ENCODE measurements around the gene SF3A2.

Gene SF3A2

GRCh38 chr19:2242092-2242537 lies 5.5 kb downstream of the SF3A2 start:
- H4K20me1 ChIP-seq (ENCODE audit: low read depth, low read length): peaks cover 8% of the 10 kb centered on the region; the same call in 1 of the 2 replicates
- no peak overlapping the region for H3K27ac ChIP-seq (ENCODE audit: low read depth, low read length)
- no peaks in the 10 kb centered on the region for H3F3A ChIP-seq (ENCODE audit: insufficient read depth)
- no peak for TF ChIP-seq CTCF (IDR thresholded peaks at IDR 0.05; ENCODE audit: insufficient read depth, low read length, poor library complexity, severe bottlenecking)
- TF ChIP-seq EZH2phosphoT487 (conservative IDR thresholded peaks at IDR 0.05; ENCODE audit: low read length): no peak
- no peaks in the 10 kb centered on the region for H3K36me3 ChIP-seq (ENCODE audit: low read length)
- H3K27me3 ChIP-seq (ENCODE audit: low read length): no peaks in the 10 kb centered on the region
- H3K9me3 ChIP-seq (ENCODE audit: insufficient read depth, low read length): no peaks in the 10 kb centered on the region
- H2AFZ ChIP-seq (ENCODE audit: low read depth, low read length, severe bottlenecking): no peak overlapping the region
- no peaks in the 10 kb centered on the region for H3K9me2 ChIP-seq (replicated peaks; ENCODE audit: insufficient read depth, low read length)
- H3K79me2 ChIP-seq (ENCODE audit: insufficient read depth, low read length): peaks cover 66% of the 10 kb centered on the region
- H3K9ac ChIP-seq (ENCODE audit: low read length): no peak overlapping the region
- H3K4me2 ChIP-seq (ENCODE audit: low read depth, low read length, poor library complexity, severe bottlenecking): no peak overlapping the region
- H3K4me3 ChIP-seq (ENCODE audit: insufficient read depth, low read length, poor library complexity, severe bottlenecking): no peak overlapping the region

DNA sequence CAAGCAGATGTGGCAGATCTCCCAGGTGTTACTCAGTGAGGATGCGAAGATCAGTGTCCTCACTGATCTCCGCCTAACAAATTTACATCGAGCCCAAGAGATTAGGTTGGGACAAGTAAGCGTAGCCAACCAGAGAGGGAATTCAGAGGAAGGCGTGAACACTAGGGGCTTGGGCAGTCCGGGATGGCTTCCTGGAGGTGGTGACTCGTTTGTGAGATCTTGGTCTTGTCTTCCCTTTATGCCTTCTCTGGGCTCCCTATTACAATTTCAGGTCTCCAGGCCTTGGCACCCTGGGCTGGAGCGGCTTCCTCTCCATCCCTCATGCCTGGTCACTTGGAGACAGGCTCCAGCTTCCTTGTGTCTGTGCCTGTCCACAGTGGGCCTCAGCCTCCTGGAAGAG lies 6.2 kb downstream of the SF3A2 start:
- H3K36me3 ChIP-seq (ENCODE audit: low read length): no peaks in the 10 kb centered on the region
- H3K4me3 ChIP-seq (ENCODE audit: insufficient read depth, low read length, poor library complexity, severe bottlenecking): no peak overlapping the region
- no peaks in the 10 kb centered on the region for H3F3A ChIP-seq (ENCODE audit: insufficient read depth)
- peaks cover 8% of the 10 kb centered on the region; the same call in 1 of the 2 replicates for H4K20me1 ChIP-seq (ENCODE audit: low read depth, low read length)
- peaks cover 59% of the 10 kb centered on the region for H3K79me2 ChIP-seq (ENCODE audit: insufficient read depth, low read length)
- no peak overlapping the region for H2AFZ ChIP-seq (ENCODE audit: low read depth, low read length, severe bottlenecking)
- H3K4me2 ChIP-seq (ENCODE audit: low read depth, low read length, poor library complexity, severe bottlenecking): no peak overlapping the region
- no peak overlapping the region for H3K9ac ChIP-seq (ENCODE audit: low read length)
- H3K9me2 ChIP-seq (replicated peaks; ENCODE audit: insufficient read depth, low read length): no peaks in the 10 kb centered on the region
- TF ChIP-seq EZH2phosphoT487 (conservative IDR thresholded peaks at IDR 0.05; ENCODE audit: low read length) (no peak), CTCF (IDR thresholded peaks at IDR 0.05; ENCODE audit: insufficient read depth, low read length, poor library complexity, severe bottlenecking) (no peak)
- no peak overlapping the region for H3K27ac ChIP-seq (ENCODE audit: low read depth, low read length)
- H3K9me3 ChIP-seq (ENCODE audit: insufficient read depth, low read length): no peaks in the 10 kb centered on the region
- no peaks in the 10 kb centered on the region for H3K27me3 ChIP-seq (ENCODE audit: low read length)

- Histone ChIP-seq H3K27ac (ENCODE audit: low read depth, low read length) (no peak overlapping the region), H4K20me1 (ENCODE audit: low read depth, low read length) (peaks cover 8% of the 10 kb centered on the region; the same call in 1 of the 2 replicates), H3K9me3 (ENCODE audit: insufficient read depth, low read length) (no peaks in the 10 kb centered on the region), H3K9me2 (replicated peaks; ENCODE audit: insufficient read depth, low read length) (no peaks in the 10 kb centered on the region), H3K36me3 (ENCODE audit: low read length) (no peaks in the 10 kb centered on the region), H3K79me2 (ENCODE audit: insufficient read depth, low read length) (peaks cover 52% of the 10 kb centered on the region), H3K9ac (ENCODE audit: low read length) (no peak overlapping the region), H3F3A (ENCODE audit: insufficient read depth) (0 out of 2 replicates have a peak, but pooled peaks cover under 1% of the 10 kb centered on the region), H3K4me3 (ENCODE audit: insufficient read depth, low read length, poor library complexity, severe bottlenecking) (no peak overlapping the region), H3K27me3 (ENCODE audit: low read length) (no peaks in the 10 kb centered on the region), H3K4me2 (ENCODE audit: low read depth, low read length, poor library complexity, severe bottlenecking) (no peak overlapping the region), H2AFZ (ENCODE audit: low read depth, low read length, severe bottlenecking) (no peak overlapping the region)
- TF ChIP-seq CTCF (IDR thresholded peaks at IDR 0.05; ENCODE audit: insufficient read depth, low read length, poor library complexity, severe bottlenecking) (no peak), EZH2phosphoT487 (conservative IDR thresholded peaks at IDR 0.05; ENCODE audit: low read length) (no peak)
These were observed 6.9 kb downstream of the SF3A2 start for GRCh38 chr19:2243274-2244124.

Data from SU-DHL-6 (cell line).